Stimulated activated CD8-positive, alpha-beta memory T cell treated with anti-CD3 and anti-CD28 coated beads, Interleukin-4, amount 100 ng/mL, for 1 hour (primary cell): ENCODE data around the gene BMP5.
"Not testable (repeated sequence)": the region's sequence is repeated elsewhere in the genome, so short reads cannot be mapped to it uniquely, and the experiment has no call there.

Experiments used
- DNase-seq, 2 donors: peaks; one replicate each; pipeline ENCODE4 v3.0.0-alpha.2; 2020; ENCODE audit warnings: low read depth in 2 of 2, low spot score in 1 of 2

The BMP5 gene

DNA sequence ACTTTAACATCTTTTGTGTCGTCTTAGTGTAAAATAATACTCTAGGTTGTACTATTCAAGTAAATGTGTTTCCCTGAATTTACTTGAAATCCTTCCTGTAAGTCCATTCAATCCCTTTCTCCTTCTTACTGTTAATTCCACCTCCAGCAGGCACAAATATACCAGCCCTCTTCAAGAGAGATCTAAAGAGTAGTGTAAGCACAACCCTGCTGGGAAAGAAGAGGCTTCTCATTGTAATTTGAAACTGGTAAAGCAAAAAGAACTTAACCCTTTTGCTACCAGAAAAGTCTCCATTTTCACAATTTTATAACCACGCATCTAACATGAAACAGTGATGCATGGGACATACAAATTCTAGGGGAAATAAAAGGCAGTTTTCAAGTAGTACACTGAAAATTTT lies at the start of gene BMP5:
Gene BMP5, minus strand, starts transcription at position 191 of the 400 bp plus-strand sequence. CDS start 725 bp downstream, outside the sequence.
- no peak for DNase-seq

DNA sequence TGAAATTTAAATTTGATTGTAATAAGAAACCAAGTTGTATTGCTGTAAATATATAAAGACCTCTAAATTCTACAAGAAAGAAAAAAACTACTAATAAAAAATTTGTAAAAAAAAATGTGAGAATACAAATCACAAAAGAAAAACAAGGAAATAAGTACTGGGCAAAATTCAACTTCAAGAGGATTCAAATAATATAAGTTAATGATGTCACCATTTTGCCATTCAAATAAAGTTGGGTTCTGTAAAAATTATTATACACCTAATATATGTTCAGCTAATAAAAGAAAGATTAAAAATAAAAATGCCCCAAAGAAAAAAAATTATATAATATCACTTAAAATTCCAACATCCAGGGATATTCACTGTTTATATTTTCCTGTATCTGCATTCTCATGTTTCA lies 47.0 kb upstream of the BMP5 start:
- DNase-seq, result no peak

GRCh38 chr6:55919716-55920308 lies 44.4 kb upstream of the BMP5 start:
- no peak for DNase-seq

GRCh38 chr6:55918639-55919038 lies 43.2 kb upstream of the BMP5 start:
- no peak for DNase-seq

DNA sequence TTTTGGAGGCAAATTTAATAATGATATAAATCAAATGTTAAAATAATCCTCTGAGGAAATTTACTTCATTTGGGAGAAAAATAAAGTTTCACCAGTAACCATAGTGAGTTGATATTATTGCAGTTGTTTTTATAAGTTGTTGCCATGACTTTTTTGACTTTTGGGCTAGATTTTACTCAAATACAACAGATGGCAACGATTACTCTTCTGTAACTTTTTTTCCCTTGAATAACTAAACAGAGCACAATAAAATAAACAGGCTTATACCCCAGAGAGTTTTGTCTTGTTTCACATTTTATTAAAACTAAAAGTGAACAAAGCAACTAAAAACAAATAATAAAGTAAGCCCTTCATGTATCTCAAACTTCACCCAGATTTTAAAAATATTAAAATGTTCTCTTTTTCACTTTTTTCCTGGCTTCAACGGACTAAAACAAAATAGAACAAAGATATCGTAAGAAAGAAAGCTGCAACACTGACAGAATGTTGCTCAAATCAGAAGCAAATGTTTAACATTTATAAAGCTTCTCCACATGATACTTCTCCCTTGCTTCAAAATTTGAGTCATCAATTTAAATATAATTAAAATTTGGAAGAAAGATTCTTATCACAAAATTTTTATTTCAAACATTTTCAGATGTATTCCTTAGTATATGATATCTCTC lies 42.5 kb upstream of the BMP5 start:
- no peak for DNase-seq

DNA sequence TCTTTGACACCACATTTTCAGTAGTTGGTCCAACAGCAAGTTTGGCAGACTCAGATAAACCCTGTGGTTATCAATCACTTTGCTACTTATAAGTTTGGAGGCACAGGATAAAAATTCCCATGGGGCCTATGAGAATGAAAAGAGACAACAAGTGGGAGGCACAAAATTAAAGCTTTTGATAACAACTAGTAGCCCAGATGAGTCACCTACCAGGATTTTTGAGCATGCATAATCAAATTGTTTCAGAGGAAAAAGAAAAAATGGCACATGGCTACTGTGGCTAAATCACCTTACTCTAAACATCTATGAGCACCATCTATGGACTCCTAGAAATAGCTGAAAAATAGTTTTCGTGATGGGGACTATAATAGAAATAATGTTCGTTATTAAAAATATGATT lies 40.8 kb upstream of the BMP5 start:
- DNase-seq, result no peak

GRCh38 chr6:55913228-55914195 lies 38.1 kb upstream of the BMP5 start:
- DNase-seq, result no peak

DNA sequence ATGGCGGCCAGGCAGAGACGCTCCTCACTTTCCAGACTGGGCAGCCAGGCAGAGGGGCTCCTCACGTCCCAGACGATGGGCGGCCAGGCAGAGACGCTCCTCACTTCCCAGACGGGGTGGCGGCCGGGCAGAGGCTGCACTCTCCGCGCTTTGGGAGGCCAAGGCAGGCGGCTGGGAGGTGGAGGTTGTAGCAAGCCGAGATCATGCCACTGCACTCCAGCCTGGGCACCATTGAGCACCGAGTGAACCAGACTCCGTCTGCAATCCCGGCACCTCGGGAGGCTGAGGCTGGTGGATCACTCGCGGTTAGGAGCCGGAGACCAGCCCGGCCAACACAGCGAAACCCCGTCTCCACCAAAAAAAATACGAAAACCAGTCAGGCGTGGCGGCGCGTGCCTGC lies 35.1 kb upstream of the BMP5 start:
- not testable (repeated sequence) for DNase-seq

GRCh38 chr6:55909911-55910310 lies 34.5 kb upstream of the BMP5 start:
- DNase-seq, result not testable (repeated sequence)

- DNase-seq, result no peak
Measured at GRCh38 chr6:55902796-55903195, 27.4 kb upstream of the BMP5 start.

DNA sequence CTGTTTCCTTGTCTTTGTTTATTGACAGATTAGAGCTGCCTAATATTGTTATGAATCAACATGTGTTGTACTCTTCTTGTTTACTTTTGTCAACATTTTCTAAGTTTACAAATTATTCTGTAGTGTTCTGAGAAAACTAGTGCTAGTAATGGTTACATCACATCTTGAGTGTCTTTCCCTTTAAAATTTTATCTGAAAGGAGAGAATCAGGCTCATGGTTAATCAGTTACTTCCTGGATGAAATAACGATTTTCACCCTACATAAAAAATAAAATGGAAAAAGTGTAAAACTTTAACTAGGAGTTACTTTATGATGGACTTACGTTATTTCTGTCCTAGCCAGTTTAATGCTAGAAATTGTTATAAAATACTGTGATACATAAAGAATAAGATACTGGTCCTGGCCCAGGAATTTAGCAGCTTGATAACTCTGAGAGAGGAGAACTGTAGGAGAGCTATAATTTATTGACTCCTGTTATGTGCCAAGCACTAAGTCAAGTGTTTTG lies 26.4 kb upstream of the BMP5 start:
- DNase-seq, result no peak

DNA sequence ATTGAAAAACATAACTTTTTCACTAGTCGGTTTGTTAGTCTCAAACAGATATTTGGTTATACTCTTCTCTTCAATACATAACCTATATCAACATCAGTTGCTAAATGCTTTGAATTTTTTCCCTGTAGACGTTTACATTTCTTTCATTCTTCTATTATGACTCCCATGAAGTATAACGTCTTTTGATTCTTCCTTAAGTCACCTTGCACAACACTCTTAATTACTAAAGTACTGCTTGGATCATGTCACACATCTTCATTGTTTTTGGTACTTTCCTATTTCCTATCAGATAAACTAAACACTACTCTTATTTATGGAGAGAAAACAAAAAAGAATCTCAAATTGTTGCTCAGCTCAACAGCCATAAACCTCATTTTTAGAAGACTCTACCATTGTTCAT lies 23.0 kb upstream of the BMP5 start:
- DNase-seq, result no peak

- no peak for DNase-seq
Measured at GRCh38 chr6:55897346-55897745, 22.0 kb upstream of the BMP5 start.

- DNase-seq, result no peak
Measured at GRCh38 chr6:55895972-55896730, 20.8 kb upstream of the BMP5 start.

DNA sequence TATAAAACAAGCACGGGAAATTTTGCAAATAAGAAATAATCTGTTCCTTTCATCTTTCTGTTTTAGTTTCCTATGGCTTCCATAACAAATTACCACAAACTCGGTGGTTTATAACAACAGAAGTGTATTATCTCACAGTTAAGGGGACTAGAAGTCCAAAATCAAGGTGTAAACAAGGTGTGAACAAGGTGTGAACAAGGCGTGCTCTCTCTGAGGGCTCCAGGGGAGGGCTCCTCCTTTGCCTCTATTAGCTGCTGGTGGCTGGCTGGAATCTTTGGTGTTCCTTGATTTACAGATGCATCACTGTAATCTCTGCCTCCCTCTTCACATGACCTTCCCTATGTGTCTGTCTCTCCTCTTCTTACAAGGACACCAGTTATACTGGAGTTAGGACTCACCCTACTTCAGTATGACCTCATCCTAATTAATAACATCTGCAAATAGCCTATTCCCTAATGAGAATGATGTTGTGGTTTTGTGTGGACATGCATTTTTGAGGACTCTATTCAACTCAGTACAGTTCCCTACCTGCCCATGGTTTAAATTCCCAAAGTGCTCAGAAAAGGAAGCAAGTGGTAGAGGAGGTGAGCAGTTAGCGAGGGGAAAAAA lies 17.5 kb upstream of the BMP5 start:
- DNase-seq, result no peak

DNA sequence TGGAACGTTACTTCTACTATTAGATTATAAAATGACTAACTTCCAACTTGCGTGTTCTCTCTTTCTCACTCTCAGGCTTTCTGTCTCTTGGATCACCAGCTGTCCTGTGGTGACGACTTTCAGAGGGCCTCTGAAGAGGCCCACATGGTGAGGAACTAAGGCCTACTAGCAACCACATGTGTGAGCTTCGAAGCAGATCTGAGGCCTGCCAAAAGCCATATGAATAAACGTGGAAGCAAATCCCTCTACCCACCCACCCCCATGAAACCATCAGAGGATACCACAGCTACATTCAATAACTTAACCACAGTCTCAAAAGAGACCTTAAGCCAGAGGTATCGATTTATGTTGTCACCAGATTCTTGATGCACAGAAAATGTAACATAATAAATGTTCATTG lies 13.5 kb upstream of the BMP5 start:
- no peak for DNase-seq

- no peak for DNase-seq
Measured at GRCh38 chr6:55886185-55886836, 10.9 kb upstream of the BMP5 start.

GRCh38 chr6:55882718-55883569 lies 7.6 kb upstream of the BMP5 start:
- no peak for DNase-seq

DNA sequence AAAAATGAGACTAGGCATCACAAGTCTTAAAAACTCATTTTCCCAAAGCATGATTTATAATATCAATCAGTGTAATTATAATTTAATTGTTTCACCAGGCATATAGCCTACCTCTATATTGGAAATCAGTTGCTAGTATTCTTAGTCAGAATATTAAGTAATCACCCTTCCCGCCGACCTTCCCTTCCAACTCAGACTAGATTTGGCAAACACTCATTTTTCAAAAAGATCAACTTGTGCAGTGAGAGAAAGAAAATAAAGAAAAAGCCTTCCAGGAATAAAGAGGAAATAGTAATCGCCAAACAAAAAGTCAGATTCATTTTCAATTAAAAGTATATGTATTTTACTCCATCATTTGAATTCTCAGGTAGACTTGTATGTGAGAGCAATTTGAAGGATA lies 1.9 kb upstream of the BMP5 start:
- no peak for DNase-seq
